GM12864 (cell line): Measurements from ENCODE around the gene MRC2.

ENCODE experiments used
- DNase-seq: peaks from one replicate; pipeline ENCODE4 v3.0.0-alpha.2; 2011; ENCODE audit warnings: low read depth
- H3K4me3 ChIP-seq: 2 replicates; pipeline ENCODE4 v1.5.1; 2011; ENCODE audit warnings: mild to moderate bottlenecking, low read depth, low read length, control low read depth
- TF ChIP-seq, protein P1 (sequence below): IDR thresholded peaks from 2 replicates; pipeline ENCODE4 v1.5.1; 2011; ENCODE audit warnings: low read depth, mild to moderate bottlenecking, moderate library complexity, low read length, control low read depth, inconsistent platforms; ENCODE audit errors: missing control alignments

The MRC2 gene

GRCh38 chr17:62641951-62642350, 14.5 kb downstream of the MRC2 start:
- H3K4me3 ChIP-seq: no peak overlapping the region
- no peak for DNase-seq
- TF ChIP-seq, protein P1, sequence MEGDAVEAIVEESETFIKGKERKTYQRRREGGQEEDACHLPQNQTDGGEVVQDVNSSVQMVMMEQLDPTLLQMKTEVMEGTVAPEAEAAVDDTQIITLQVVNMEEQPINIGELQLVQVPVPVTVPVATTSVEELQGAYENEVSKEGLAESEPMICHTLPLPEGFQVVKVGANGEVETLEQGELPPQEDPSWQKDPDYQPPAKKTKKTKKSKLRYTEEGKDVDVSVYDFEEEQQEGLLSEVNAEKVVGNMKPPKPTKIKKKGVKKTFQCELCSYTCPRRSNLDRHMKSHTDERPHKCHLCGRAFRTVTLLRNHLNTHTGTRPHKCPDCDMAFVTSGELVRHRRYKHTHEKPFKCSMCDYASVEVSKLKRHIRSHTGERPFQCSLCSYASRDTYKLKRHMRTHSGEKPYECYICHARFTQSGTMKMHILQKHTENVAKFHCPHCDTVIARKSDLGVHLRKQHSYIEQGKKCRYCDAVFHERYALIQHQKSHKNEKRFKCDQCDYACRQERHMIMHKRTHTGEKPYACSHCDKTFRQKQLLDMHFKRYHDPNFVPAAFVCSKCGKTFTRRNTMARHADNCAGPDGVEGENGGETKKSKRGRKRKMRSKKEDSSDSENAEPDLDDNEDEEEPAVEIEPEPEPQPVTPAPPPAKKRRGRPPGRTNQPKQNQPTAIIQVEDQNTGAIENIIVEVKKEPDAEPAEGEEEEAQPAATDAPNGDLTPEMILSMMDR: no peak

DNA sequence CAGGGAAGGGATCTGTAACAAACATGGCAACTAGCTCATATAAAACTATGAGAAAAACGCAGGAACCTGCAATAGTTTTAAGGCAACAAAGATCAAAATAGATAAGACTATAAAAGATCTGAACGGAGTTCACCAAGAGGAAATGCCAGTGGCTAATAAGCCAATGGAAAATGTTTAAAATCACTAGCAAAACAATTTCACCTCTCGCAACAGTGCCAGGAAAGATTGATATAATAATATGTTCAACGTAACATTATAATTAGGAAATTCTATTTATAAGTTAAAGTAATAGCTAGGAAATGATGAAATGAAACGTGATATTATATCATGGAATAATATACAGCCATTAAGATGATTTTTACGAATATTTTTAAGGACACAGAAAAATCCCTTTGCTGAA, 16.0 kb downstream of the MRC2 start:
- H3K4me3 ChIP-seq: no peak overlapping the region
- no peak for DNase-seq
- TF ChIP-seq, protein P1: no peak

GRCh38 chr17:62644487-62645173, 17.2 kb downstream of the MRC2 start:
- TF ChIP-seq, protein P1: no peak
- DNase-seq: no peak
- no peak overlapping the region for H3K4me3 ChIP-seq

DNA sequence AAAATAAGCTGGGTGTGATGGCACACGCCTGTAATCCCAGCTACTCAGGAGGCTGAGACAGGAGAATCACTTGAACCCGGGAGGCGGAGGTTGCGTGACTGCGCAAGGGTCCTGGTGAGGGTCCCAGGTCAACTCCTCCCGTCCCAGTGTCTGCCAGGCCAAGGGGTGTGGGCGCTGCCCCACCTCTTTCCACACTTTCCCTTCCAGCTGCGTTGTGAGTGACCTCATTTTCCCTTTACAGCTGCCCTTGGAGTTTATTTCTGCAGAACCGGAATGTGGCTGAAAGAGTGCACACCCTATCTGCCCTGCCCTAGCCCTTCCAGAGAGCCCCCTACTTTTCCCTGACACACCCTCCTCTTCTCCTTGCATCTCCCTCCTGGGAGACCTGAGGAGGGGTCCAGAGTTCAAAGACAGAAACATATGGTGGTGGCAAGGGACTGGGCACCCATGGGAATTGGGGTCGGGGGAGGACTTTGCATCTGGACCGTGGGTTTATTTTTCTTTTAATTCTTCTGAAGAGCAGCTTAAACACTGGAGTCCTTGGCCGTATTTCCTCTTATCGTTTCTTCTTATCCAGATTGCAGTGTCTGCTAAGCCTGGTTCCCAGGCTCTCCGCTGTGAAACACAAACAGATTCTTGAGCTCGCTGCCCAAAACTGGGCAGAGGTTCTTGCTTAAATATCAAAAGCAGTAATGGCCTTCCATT, 20.9 kb downstream of the MRC2 start:
- no peak for DNase-seq
- no peak overlapping the region for H3K4me3 ChIP-seq
- TF ChIP-seq, protein P1: no peak

DNA sequence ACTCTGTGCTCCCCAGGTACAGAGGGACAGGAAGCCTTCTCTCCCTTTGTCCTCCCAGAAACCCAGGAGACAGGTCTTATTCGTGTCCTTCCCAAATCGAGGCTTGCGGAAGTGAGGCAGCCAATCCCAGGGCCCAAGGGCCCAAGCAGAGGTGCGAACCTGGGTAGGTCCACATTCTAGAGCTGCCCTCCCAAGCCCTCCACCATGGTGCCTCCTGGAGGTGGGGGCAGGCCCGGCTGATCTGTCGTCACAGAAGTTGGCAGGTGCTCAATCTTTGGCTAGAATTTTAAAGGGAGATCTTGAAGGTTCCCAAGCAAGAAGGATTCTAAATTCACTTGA, 21.5 kb downstream of the MRC2 start:
- no peak for DNase-seq
- TF ChIP-seq, protein P1: no peak

DNA sequence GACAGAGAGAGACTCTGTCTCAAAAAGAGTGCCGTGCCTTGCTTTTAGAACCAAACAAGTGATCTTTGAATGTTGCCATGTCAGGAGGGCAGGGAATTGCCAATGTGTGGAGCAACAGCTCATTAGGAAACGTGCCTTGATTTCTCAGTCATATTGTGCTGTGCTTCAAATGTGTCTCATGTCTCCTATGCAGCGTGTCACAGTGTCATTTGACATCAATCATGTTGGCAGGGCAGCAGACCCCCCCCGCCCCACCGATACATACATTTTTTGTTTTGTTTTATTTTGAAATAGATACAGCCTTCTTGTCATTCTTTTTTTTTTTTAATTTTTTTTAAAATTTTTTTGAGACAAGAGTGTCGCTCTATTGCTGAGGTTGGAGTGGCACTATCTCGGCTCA, 22.1 kb downstream of the MRC2 start:
- no peak for DNase-seq
- no peak overlapping the region for H3K4me3 ChIP-seq
- TF ChIP-seq, protein P1: no peak

More for the DNA sequence above, 21.5 kb downstream of the MRC2 start:
- H3K4me3 ChIP-seq: no peak overlapping the region

DNA sequence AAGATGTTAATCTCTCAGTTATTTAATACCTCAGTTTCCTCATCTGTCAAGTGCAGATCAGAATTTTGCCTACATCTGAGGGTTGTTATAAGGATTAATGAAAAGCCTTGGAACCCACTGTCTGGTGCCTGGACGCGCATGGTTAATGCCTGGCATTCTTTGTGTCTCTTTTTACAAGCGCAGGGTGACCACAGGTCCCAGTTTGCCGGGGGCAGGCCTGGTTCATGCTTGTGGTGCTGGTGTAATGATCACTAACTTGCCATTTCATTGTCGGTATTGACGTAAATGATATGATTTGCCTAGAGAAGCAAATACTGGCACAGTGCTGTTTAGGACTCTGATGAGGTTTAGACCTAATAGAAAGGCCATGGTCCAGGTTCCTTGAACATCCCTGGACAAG, 23.1 kb downstream of the MRC2 start:
- DNase-seq: no peak
- TF ChIP-seq, protein P1: no peak

More for the DNA sequence above, 23.1 kb downstream of the MRC2 start:
- no peak overlapping the region for H3K4me3 ChIP-seq
